BJ (cell line): Measurements from ENCODE around the gene LRBA. TPM values are rescaled to one million over a fixed set of nuclear protein-coding genes. Genes with fewer than 3 reads are reported as not detected.

Source experiments
- CTCF ChIA-PET: fragments of 350-600 bp; formaldehyde crosslinking; extraction: SDS; loops from one replicate; lab custom pipeline; 2021; ENCODE audit warnings: antibody characterized with exemption, inconsistent platforms; lab: Yijun Ruan, JAX
- POLR2A ChIA-PET: fragments of 300-600 bp; sonication (Branson Sonifier 250); formaldehyde crosslinking; extraction: SDS; loops from one replicate; lab custom pipeline; 2021; ENCODE audit warnings: antibody characterized with exemption; lab: Charles Lee
- DNase-seq: peaks from one replicate; pipeline ENCODE4 v3.0.0-alpha.2; 2011; ENCODE audit warnings: low read depth
- H3K27me3 ChIP-seq: 2 replicates; pipeline ENCODE4 v1.6.0; 2011; ENCODE audit warnings: low read length; ENCODE audit not compliant: control insufficient read depth, insufficient read depth
- H3K36me3 ChIP-seq: 2 replicates; pipeline ENCODE4 v1.5.1; 2011; ENCODE audit warnings: low read length; ENCODE audit not compliant: control insufficient read depth, insufficient read depth
- H3K4me3 ChIP-seq: 2 replicates; pipeline ENCODE4 v1.5.1; 2011; ENCODE audit warnings: low read depth, mild to moderate bottlenecking, control low read depth, low read length
- polyA plus RNA-seq: library from polyadenylated mRNA; depleted of rRNA; stranded (reverse); fragments of >200 nt; gene quantifications from 2 replicates; pipeline ENCODE4 v1.2.3, GENCODE V29; 2011
- TF ChIP-seq, protein P1 (sequence below): IDR thresholded peaks from 2 replicates; pipeline ENCODE4 v1.5.1; 2011; ENCODE audit warnings: low read depth, mild to moderate bottlenecking, control low read depth, inconsistent platforms, low read length, moderate library complexity; ENCODE audit not compliant: insufficient read depth

LRBA gene
- polyA plus RNA-seq, 1 experiment, result 8.2 TPM

DNA sequence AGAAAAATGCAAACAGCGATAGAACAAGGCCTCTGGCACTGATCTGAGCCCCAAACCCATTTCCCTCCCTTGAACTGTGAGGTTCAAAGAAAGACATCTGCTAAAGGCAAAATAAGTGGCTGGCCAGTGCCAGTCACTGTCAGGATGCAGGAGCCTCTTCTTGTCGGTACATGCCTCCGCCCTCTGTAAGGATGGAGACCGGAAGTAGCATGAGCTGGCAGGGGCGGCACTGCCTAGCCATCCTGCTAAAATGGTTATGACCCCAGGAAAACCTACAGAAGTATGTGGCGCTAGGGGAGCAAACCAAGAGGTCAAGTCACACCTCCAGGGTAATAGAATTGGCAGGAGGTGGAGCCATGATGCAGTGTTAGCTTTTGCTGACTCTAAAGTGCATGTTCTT is 756.5 kb downstream of the LRBA start:
- Histone ChIP-seq H3K36me3 (peaks cover 39% of the 10 kb centered on the region), H3K4me3 (no peak overlapping the region), H3K27me3 (no peaks in the 10 kb centered on the region)
- DNase-seq, result no peak
- TF ChIP-seq, protein P1, sequence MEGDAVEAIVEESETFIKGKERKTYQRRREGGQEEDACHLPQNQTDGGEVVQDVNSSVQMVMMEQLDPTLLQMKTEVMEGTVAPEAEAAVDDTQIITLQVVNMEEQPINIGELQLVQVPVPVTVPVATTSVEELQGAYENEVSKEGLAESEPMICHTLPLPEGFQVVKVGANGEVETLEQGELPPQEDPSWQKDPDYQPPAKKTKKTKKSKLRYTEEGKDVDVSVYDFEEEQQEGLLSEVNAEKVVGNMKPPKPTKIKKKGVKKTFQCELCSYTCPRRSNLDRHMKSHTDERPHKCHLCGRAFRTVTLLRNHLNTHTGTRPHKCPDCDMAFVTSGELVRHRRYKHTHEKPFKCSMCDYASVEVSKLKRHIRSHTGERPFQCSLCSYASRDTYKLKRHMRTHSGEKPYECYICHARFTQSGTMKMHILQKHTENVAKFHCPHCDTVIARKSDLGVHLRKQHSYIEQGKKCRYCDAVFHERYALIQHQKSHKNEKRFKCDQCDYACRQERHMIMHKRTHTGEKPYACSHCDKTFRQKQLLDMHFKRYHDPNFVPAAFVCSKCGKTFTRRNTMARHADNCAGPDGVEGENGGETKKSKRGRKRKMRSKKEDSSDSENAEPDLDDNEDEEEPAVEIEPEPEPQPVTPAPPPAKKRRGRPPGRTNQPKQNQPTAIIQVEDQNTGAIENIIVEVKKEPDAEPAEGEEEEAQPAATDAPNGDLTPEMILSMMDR, result no peak
- POLR2A ChIA-PET, result no interaction called here
- CTCF ChIA-PET, result interaction anchor here (1.1 kb wide), 1 partner anchor 306 kb away, joined by 3 read pairs; no protein-coding TSS in a partner anchor

DNA sequence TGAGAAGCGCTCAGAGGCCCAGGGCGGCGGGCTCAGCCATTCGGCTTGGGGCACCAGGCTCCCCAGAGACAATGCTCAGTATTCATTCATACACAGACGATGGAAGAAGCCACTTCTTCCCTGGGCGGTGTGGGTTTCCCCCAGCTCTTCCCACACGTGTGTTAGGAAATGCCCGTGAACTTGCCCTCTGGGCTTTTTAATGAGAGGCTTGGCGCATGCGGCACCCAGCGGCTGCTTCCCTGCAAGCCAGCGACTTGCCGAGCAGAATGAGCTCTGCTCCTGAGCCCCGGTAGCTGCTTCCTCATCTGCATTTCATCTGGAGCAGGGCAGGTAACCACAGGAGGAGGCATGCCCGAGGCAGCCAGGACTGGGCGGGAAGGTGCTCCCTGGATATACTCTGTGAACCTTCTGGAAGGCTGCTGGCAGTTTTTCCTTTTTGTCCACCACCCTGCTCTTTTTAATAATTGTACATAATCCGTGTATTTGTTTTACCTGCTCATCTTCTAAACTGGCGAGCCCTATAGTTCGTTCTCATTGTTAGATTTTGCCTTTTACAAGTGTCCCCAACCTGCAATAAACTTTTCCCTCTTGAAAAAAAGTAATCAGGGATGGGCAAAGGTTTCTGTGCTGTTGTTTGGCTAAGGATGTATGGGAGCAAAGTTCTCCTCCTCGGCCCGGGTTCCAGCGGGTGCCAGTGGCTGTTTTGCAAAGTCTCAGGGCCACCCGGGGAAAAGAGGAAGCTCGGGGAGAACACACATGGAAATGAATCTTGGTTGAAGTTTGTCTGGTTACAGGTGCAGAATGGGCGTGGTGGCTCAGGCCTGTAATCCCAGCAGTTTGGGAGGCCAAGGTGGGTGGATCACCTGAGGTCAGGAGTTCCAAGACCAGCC is 758.0 kb downstream of the LRBA start:
- CTCF ChIA-PET, result interaction anchor here (0.8 kb wide), 1 partner anchor 14 kb away, joined by 3 read pairs; no protein-coding TSS in a partner anchor
- POLR2A ChIA-PET, result no interaction called here
- DNase-seq, result no peak
- Histone ChIP-seq H3K36me3 (peaks cover 45% of the 10 kb centered on the region), H3K4me3 (no peak overlapping the region), H3K27me3 (no peaks in the 10 kb centered on the region)
- TF ChIP-seq, protein P1, result no peak

DNA sequence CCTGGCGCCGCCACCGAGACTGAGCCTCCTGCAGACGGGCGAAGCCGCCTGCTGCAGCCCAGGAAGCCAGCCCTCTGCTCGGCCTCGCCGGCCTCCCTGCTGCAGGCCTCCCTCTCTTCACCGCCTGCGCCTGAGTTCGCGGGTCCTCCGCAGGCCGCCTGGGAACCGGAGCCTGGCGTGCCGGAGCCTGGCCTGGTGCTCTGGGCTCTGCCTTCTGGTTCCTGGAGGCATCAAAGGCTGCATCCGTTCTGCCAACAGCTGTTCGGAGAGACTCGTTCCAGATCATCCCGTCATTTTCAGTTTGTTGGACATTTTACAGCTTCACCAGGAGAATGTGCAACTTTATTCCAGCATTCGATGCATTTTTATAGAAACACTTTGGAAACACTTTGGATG is 758.9 kb downstream of the LRBA start:
- ChIA-PET POLR2A (interaction anchor here (0.7 kb wide), 1 partner anchor 476 kb away, joined by 4 read pairs; no protein-coding TSS in a partner anchor), CTCF (interaction anchor here (2.2 kb wide), 1 partner anchor 13 kb away, joined by 8 read pairs; no protein-coding TSS in a partner anchor)
- DNase-seq, result no peak
- Histone ChIP-seq H3K4me3 (no peak overlapping the region), H3K36me3 (peaks cover 49% of the 10 kb centered on the region), H3K27me3 (no peaks in the 10 kb centered on the region)
- TF ChIP-seq, protein P1, result no peak

DNA sequence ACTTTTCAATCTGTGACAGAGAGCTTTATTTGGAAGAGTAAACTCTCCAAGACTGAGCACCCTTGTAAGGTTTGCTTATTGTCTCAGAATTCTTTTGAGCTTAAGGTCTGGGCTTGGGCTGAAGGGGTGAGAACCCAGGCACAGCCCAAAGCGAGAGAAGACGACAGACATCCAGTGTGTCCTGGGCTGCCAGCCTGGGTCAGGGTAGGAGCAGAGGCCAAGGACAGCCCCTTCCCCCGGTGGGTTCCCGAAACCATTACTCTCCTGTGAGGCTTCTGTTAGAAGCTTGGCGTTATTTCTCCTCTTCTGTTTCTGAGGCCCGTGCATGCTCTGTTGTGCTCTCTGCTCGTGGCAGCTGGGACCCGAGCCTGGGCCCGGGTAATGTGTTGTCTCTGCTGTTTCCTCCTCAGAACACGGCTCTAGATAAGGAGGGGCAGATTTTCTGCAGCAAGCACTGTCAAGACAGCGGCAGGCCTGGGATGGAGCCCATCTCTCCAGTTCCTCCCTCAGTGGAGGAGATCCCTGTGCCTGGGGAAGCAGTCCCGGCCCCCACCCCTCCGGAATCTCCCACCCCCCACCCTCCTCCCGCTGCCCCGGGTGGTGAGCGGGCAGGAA is 759.4 kb downstream of the LRBA start:
- Histone ChIP-seq H3K27me3 (no peaks in the 10 kb centered on the region), H3K36me3 (peaks cover 46% of the 10 kb centered on the region), H3K4me3 (no peak overlapping the region)
- POLR2A ChIA-PET, result interaction anchor here (0.7 kb wide), 1 partner anchor 477 kb away, joined by 4 read pairs; no protein-coding TSS in a partner anchor
- no peak for DNase-seq
- CTCF ChIA-PET, result interaction anchor here (2.2 kb wide), 1 partner anchor 13 kb away, joined by 8 read pairs; no protein-coding TSS in a partner anchor
- TF ChIP-seq, protein P1, result no peak
